ENCODE results near the gene ASPN. TPM values are rescaled to one million over a fixed set of nuclear protein-coding genes. Genes with fewer than 3 reads are reported as not detected.
"Not testable (repeated sequence)": the region's sequence is repeated elsewhere in the genome, so short reads cannot be mapped to it uniquely, and the experiment has no call there.

Gene ASPN
- polyA plus RNA-seq, 1 experiment: 1.1 TPM

GRCh38 chr9:92414566-92414965 is 67.7 kb downstream of the ASPN start:
- Histone ChIP-seq H3K27me3 (ENCODE audit: control insufficient read depth, insufficient read depth, low read length) (no peaks in the 10 kb centered on the region), H3K9me3 (ENCODE audit: control insufficient read depth, insufficient read depth, low read length) (no peaks in the 10 kb centered on the region), H3K27ac (ENCODE audit: low read depth, low read length) (no peak overlapping the region), H3K4me3 (ENCODE audit: low read depth, low read length) (no peak overlapping the region)
- no peak for TF ChIP-seq CTCF (IDR thresholded peaks at IDR 0.05; ENCODE audit: low read depth, low read length)
- CTCF ChIA-PET: no interaction called here
- no peak for DNase-seq (ENCODE audit: low read depth, low spot score)
- POLR2A ChIA-PET: no interaction called here

- H3K27ac ChIP-seq (ENCODE audit: low read depth, low read length); DNase-seq (ENCODE audit: low read depth, low spot score); H3K27me3 ChIP-seq (ENCODE audit: control insufficient read depth, insufficient read depth, low read length); H3K4me3 ChIP-seq (ENCODE audit: low read depth, low read length); POLR2A ChIA-PET; H3K9me3 ChIP-seq (ENCODE audit: control insufficient read depth, insufficient read depth, low read length): not testable (repeated sequence)
- CTCF ChIA-PET: interaction anchor here (1.3 kb wide), 1 partner anchor 67 kb away, joined by 3 read pairs; no protein-coding TSS in a partner anchor
Measured at GRCh38 chr9:92411157-92411556, 71.1 kb downstream of the ASPN start.

GRCh38 chr9:92408747-92409478 is 73.4 kb downstream of the ASPN start:
- CTCF ChIA-PET: no interaction called here

GRCh38 chr9:92407818-92408217 is 74.5 kb downstream of the ASPN start:
- no peaks in the 10 kb centered on the region for H3K9me3 ChIP-seq (ENCODE audit: control insufficient read depth, insufficient read depth, low read length)
- no peak overlapping the region for H3K27ac ChIP-seq (ENCODE audit: low read depth, low read length)
- TF ChIP-seq CTCF (IDR thresholded peaks at IDR 0.05; ENCODE audit: low read depth, low read length): no peak
- no peaks in the 10 kb centered on the region for H3K27me3 ChIP-seq (ENCODE audit: control insufficient read depth, insufficient read depth, low read length)
- DNase-seq (ENCODE audit: low read depth, low spot score): no peak
- CTCF ChIA-PET: no interaction called here
- no peak overlapping the region for H3K4me3 ChIP-seq (ENCODE audit: low read depth, low read length)
- POLR2A ChIA-PET: no interaction called here

More at GRCh38 chr9:92408747-92409478, 73.4 kb downstream of the ASPN start:
- H3K4me3 ChIP-seq (ENCODE audit: low read depth, low read length): no peak overlapping the region
- POLR2A ChIA-PET: no interaction called here
- no peak for TF ChIP-seq CTCF (IDR thresholded peaks at IDR 0.05; ENCODE audit: low read depth, low read length)
- DNase-seq (ENCODE audit: low read depth, low spot score): no peak
- H3K9me3 ChIP-seq (ENCODE audit: control insufficient read depth, insufficient read depth, low read length): no peaks in the 10 kb centered on the region
- H3K27me3 ChIP-seq (ENCODE audit: control insufficient read depth, insufficient read depth, low read length): no peaks in the 10 kb centered on the region
- no peak overlapping the region for H3K27ac ChIP-seq (ENCODE audit: low read depth, low read length)

GRCh38 chr9:92406477-92406876 is 75.8 kb downstream of the ASPN start:
- Histone ChIP-seq H3K27me3 (ENCODE audit: control insufficient read depth, insufficient read depth, low read length) (no peaks in the 10 kb centered on the region), H3K9me3 (ENCODE audit: control insufficient read depth, insufficient read depth, low read length) (no peaks in the 10 kb centered on the region), H3K4me3 (ENCODE audit: low read depth, low read length) (no peak overlapping the region), H3K27ac (ENCODE audit: low read depth, low read length) (no peak overlapping the region)
- ChIA-PET POLR2A (no interaction called here), CTCF (no interaction called here)
- no peak for DNase-seq (ENCODE audit: low read depth, low spot score)
- TF ChIP-seq CTCF (IDR thresholded peaks at IDR 0.05; ENCODE audit: low read depth, low read length): no peak

Small RNA genes within 50 kb of the gene (small RNA-seq; reads per million reads assigned to genes)
- gene MIR4670 (ENCODE audit: insufficient read length, low read depth): not detected

Other genes with a start within 250 kb of the ASPN start
- gene IARS1, start 188.8 kb downstream of the ASPN start, polyA plus RNA-seq (2011; rRNA removed): 206 and 217 TPM in 2 replicates
- gene NOL8, start 157.2 kb downstream of the ASPN start, polyA plus RNA-seq (2011; rRNA removed): 19.1 and 27.9 TPM in 2 replicates
- gene CENPP, start 156.6 kb downstream of the ASPN start, polyA plus RNA-seq (2011; rRNA removed): 2.2 and 4.4 TPM in 2 replicates
- 1.2 and 1.3 TPM in 2 replicates for gene OGN, start 77.9 kb downstream of the ASPN start, polyA plus RNA-seq (2011; rRNA removed)
- not detected in 2 replicates for gene OMD, start 58.0 kb downstream of the ASPN start, polyA plus RNA-seq (2011; rRNA removed)
- gene ECM2, start 53.5 kb upstream of the ASPN start, polyA plus RNA-seq (2011; rRNA removed): 1.6 and 2.2 TPM in 2 replicates
- gene IPPK, start 187.6 kb upstream of the ASPN start, polyA plus RNA-seq (2011; rRNA removed): 15.1 and 17.6 TPM in 2 replicates

Measured in AG04450 (cell line).